Hair follicular keratinocyte (primary cell): ENCODE results near the gene SEMA4D. TPM values are rescaled to one million over a fixed set of nuclear protein-coding genes. Genes with fewer than 3 reads are reported as not detected.

Experiments
- total RNA-seq: library from RNA; depleted of rRNA; stranded (reverse); fragments of >200 nt; gene quantifications from 2 replicates; pipeline ENCODE4 v1.2.3, GENCODE V29; 2015

The SEMA4D gene, protein sequence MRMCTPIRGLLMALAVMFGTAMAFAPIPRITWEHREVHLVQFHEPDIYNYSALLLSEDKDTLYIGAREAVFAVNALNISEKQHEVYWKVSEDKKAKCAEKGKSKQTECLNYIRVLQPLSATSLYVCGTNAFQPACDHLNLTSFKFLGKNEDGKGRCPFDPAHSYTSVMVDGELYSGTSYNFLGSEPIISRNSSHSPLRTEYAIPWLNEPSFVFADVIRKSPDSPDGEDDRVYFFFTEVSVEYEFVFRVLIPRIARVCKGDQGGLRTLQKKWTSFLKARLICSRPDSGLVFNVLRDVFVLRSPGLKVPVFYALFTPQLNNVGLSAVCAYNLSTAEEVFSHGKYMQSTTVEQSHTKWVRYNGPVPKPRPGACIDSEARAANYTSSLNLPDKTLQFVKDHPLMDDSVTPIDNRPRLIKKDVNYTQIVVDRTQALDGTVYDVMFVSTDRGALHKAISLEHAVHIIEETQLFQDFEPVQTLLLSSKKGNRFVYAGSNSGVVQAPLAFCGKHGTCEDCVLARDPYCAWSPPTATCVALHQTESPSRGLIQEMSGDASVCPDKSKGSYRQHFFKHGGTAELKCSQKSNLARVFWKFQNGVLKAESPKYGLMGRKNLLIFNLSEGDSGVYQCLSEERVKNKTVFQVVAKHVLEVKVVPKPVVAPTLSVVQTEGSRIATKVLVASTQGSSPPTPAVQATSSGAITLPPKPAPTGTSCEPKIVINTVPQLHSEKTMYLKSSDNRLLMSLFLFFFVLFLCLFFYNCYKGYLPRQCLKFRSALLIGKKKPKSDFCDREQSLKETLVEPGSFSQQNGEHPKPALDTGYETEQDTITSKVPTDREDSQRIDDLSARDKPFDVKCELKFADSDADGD
- 0.16 and 1.6 TPM in 2 replicates for total RNA-seq

DNA sequence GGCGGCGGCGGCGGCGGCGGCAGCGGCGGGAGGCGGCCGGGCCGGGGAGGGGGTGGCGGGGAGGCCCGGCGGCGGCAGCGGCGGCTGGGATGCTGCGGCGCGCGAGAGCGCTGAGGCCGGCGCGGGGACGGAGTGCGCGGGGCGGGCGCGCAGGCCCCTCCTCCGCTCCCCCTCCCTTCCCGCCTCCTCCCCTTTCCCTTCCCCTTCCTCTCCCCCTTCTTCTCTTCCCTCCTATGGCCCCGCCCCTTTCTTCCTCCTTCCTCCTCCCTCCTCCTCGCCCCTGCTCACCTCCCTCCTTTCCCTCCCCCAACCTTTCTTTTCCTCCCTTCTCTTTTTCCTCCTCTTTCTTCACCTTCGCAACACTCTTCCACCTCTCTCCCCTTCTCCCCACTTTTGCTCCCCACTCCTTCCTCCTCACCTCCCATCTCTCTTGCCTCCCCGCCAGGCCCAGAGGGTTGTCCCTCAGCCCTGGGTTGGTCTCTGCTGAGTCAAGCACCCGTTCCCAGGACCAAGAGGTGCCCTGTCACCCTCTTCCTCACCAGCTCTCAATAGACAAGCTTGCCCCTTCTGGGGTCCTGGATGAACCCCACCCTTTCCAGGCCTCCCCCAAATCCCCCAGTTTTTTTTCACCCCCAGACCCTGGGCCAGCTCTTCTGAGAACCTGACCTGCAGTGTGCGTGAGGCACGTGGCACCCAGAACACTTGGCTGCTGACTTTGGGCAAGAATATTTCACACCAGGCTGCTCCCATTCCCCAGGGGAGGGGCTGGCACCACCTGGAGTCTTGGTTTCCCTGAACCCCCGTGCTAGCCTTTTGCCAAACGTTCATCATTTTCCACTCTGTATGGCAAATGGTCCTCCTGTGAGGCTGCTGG lies at the start of gene SEMA4D:
SEMA4D (minus strand) TSS at position 136 of the 874 bp plus-strand sequence. CDS start 92,657 bp downstream, outside the sequence.

DNA sequence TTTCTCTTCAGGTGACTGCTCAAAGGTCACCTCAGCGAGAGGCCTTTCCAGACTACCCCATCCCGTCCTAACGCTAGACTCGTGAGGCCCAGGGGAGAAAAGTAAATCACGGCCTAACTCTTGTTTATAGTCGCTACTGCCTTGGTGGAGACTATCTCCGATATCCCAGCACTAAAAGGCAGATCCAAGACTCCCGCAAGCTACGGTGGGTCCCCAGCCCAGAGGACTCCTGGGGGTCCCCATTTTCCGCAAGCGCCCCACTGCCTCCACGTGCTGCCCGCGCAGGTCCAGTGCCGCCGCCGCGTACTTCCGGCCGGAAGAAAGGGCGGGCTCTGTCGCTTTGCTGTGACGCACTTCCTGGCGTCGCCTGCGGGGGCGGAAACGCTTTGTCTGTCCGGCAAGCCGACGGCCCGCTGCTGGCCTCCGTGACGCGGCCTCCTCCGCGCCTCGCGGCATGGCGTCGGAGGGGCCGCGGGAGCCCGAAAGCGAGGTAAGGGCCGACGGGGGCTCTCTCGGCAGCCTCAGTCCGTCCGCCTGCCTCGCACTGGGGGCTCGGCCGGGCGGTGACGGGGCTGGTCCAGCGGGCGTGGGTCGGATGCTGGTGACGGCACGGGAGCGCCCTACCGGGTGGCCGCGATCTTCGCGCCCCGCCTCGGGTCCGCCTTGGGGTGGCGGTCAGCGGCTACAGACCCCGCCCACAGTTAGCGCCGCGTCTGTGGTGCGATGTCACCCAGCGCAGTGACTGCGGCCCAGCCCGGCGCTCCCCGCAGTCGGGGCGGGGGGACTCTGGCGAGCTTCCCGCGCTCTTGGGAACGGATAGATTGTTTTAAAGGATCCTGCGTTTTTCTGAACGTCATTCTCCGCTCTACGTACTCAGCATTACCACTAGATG lies 179.5 kb downstream of the SEMA4D start, which contains the start of gene SECISBP2:
SECISBP2 (plus strand) TSS at position 378 of the 892 bp plus-strand sequence; CDS start at position 455, 77 bp downstream.

Other genes with a start within 250 kb of the SEMA4D start
- 194 and 416 TPM in 2 replicates for gene CKS2, start 186.9 kb downstream of the SEMA4D start, total RNA-seq
- 9.7 and 13.8 TPM in 2 replicates for gene SECISBP2, start 179.6 kb downstream of the SEMA4D start, total RNA-seq
- gene GADD45G, start 106.9 kb upstream of the SEMA4D start, total RNA-seq: 0.19 TPM in 1 of 2 replicates, not detected in the other